ENCODE data around the gene CKAP5. TPM values are rescaled to one million over a fixed set of nuclear protein-coding genes. Genes with fewer than 3 reads are reported as not detected.

The CKAP5 gene
- total and polyA plus RNA-seq, 2 donors (not counting 1 experiment from before 2014, with no cell fraction given) = 64.7 to 111 TPM

- no peaks in the 10 kb centered on the region for H4K20me1 ChIP-seq (ENCODE audit: control insufficient read depth, extremely low read depth, insufficient read depth, low read length)
- no peak overlapping the region for H2AFZ ChIP-seq (ENCODE audit: low read length)
- no peak for TF ChIP-seq CTCF (conservative IDR thresholded peaks at IDR 0.05 in 1 of 2, IDR thresholded peaks at IDR 0.05 in 1 of 2; ENCODE audit: low read depth in 1 of 2, low read length in 2 of 2)
- no peak for TF ChIP-seq EZH2 (IDR thresholded peaks at IDR 0.05; ENCODE audit: low read length, missing control alignments)
- H3K27ac ChIP-seq (ENCODE audit: insufficient read depth, low read length) = no peak overlapping the region
- H3K9me3 ChIP-seq (ENCODE audit: control insufficient read depth, insufficient read depth, low read depth, low read length) = no peaks in the 10 kb centered on the region
- H3K27me3 ChIP-seq (ENCODE audit: control insufficient read depth, insufficient read depth, low read length) = no peaks in the 10 kb centered on the region
- no peak for DNase-seq (ENCODE audit: low read depth in 2 of 2)
- H3K4me2 ChIP-seq (ENCODE audit: extremely low read depth, insufficient read depth, low read length) = no peak overlapping the region
- H3K9ac ChIP-seq (ENCODE audit: insufficient read depth, low read length) = no peak overlapping the region
- no peaks in the 10 kb centered on the region for H3K36me3 ChIP-seq (ENCODE audit: control insufficient read depth, insufficient read depth, low read length)
- H3K4me1 ChIP-seq (ENCODE audit: control insufficient read depth, extremely low read depth, insufficient read depth, low read length) = no peaks in the 10 kb centered on the region
- no peak overlapping the region for H3K4me3 ChIP-seq (replicated peaks in 1 of 4; ENCODE audit: control extremely low read depth in 1 of 4, insufficient read depth in 1 of 4, low read depth in 3 of 4, low read length in 4 of 4)
- peaks cover 14% of the 10 kb centered on the region for H3K79me2 ChIP-seq (ENCODE audit: control insufficient read depth, insufficient read depth, low read length)
Measured at GRCh38 chr11:46849631-46850030, 3.6 kb upstream of the CKAP5 start.

GRCh38 chr11:46846510-46846830 is 390 bp upstream of the CKAP5 start:
- Histone ChIP-seq H3K9ac (ENCODE audit: insufficient read depth, low read length) (no peak overlapping the region), H3K79me2 (ENCODE audit: control insufficient read depth, insufficient read depth, low read length) (peaks cover 43% of the 10 kb centered on the region), H3K4me1 (ENCODE audit: control insufficient read depth, extremely low read depth, insufficient read depth, low read length) (no peaks in the 10 kb centered on the region), H2AFZ (ENCODE audit: low read length) (peak overlapping the region; percentile 78), H3K4me2 (ENCODE audit: extremely low read depth, insufficient read depth, low read length) (peak overlapping the region; percentile 80), H3K27me3 (ENCODE audit: control insufficient read depth, insufficient read depth, low read length) (no peaks in the 10 kb centered on the region), H3K9me3 (ENCODE audit: control insufficient read depth, insufficient read depth, low read depth, low read length) (no peaks in the 10 kb centered on the region), H3K27ac (ENCODE audit: insufficient read depth, low read length) (no peak overlapping the region), H3K4me3 (replicated peaks in 1 of 4; ENCODE audit: control extremely low read depth in 1 of 4, insufficient read depth in 1 of 4, low read depth in 3 of 4, low read length in 4 of 4) (peak overlapping the region; percentile 73 to 98 (median 84)), H4K20me1 (ENCODE audit: control insufficient read depth, extremely low read depth, insufficient read depth, low read length) (no peaks in the 10 kb centered on the region), H3K36me3 (ENCODE audit: control insufficient read depth, insufficient read depth, low read length) (no peaks in the 10 kb centered on the region)
- no peak for TF ChIP-seq EZH2 (IDR thresholded peaks at IDR 0.05; ENCODE audit: low read length, missing control alignments)
- TF ChIP-seq CTCF (conservative IDR thresholded peaks at IDR 0.05 in 1 of 2, IDR thresholded peaks at IDR 0.05 in 1 of 2; ENCODE audit: low read depth in 1 of 2, low read length in 2 of 2) = no peak
- DNase-seq (ENCODE audit: low read depth in 2 of 2) = no peak

GRCh38 chr11:46845440-46845739 is 690 bp downstream of the CKAP5 start:
- H3K4me3 ChIP-seq (replicated peaks in 1 of 4; ENCODE audit: control extremely low read depth in 1 of 4, insufficient read depth in 1 of 4, low read depth in 3 of 4, low read length in 4 of 4) = peak overlapping the region; percentile 73 to 98 (median 80)
- H3K9ac ChIP-seq (ENCODE audit: insufficient read depth, low read length) = peak overlapping the region; percentile 84
- no peak for TF ChIP-seq EZH2 (IDR thresholded peaks at IDR 0.05; ENCODE audit: low read length, missing control alignments)
- TF ChIP-seq CTCF (conservative IDR thresholded peaks at IDR 0.05 in 1 of 2, IDR thresholded peaks at IDR 0.05 in 1 of 2; ENCODE audit: low read depth in 1 of 2, low read length in 2 of 2) = no peak
- H3K4me1 ChIP-seq (ENCODE audit: control insufficient read depth, extremely low read depth, insufficient read depth, low read length) = no peaks in the 10 kb centered on the region
- DNase-seq (ENCODE audit: low read depth in 2 of 2) = peak in 1 of 2 donors; percentile 17
- H3K79me2 ChIP-seq (ENCODE audit: control insufficient read depth, insufficient read depth, low read length) = peaks cover 54% of the 10 kb centered on the region
- H3K27ac ChIP-seq (ENCODE audit: insufficient read depth, low read length) = peak overlapping the region; percentile 78
- H3K36me3 ChIP-seq (ENCODE audit: control insufficient read depth, insufficient read depth, low read length) = no peaks in the 10 kb centered on the region
- H3K9me3 ChIP-seq (ENCODE audit: control insufficient read depth, insufficient read depth, low read depth, low read length) = no peaks in the 10 kb centered on the region
- H3K27me3 ChIP-seq (ENCODE audit: control insufficient read depth, insufficient read depth, low read length) = no peaks in the 10 kb centered on the region
- H4K20me1 ChIP-seq (ENCODE audit: control insufficient read depth, extremely low read depth, insufficient read depth, low read length) = no peaks in the 10 kb centered on the region
- peak overlapping the region; percentile 89 for H3K4me2 ChIP-seq (ENCODE audit: extremely low read depth, insufficient read depth, low read length)
- H2AFZ ChIP-seq (ENCODE audit: low read length) = peak overlapping the region; percentile 78

All from fibroblast of lung (primary cell).